Measurements from ENCODE around the gene ROS1. TPM values are rescaled to one million over a fixed set of nuclear protein-coding genes. Genes with fewer than 3 reads are reported as not detected.
"Not testable (repeated sequence)": the region's sequence is repeated elsewhere in the genome, so short reads cannot be mapped to it uniquely, and the experiment has no call there.

ROS1 gene
- total and polyA plus RNA-seq, 4 experiments from 2014 or later: not detected

DNA sequence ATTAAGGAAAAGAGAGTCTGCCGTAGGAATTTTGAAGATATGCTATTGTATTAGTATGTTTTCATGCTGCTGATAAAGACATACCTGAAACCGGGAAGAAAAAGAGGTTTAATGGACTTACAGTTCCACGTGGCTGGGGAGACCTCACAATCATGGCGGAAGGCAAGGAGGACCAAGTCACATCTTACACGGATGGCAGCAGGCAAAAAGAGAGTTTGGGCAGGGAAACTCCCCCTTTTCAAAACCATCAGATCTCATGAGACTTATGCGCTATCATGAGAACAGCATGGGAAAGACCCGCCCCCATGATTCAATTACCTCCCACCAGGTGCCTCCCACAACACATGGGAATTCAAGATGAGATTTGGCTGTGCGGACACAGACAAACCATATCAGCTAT, 16.6 kb upstream of the ROS1 start:
- H3K27me3 Mint-ChIP-seq: peaks cover 20 to 21% of the 10 kb centered on the region in 2 donors
- POLR2A ChIA-PET (ENCODE audit: partially characterized antibody); H3K36me3 Mint-ChIP-seq; intact Hi-C loops (cut with micrococcal nuclease); H3K4me3 Mint-ChIP-seq; H3K4me1 Mint-ChIP-seq; CTCF ChIA-PET (ENCODE audit: partially characterized antibody); H3K9me3 ChIP-seq (ENCODE audit: control insufficient read depth in 1 of 2, low read length in 2 of 2); DNase-seq; H3K27me3 ChIP-seq (ENCODE audit: insufficient read depth, low read length); H3K4me3 ChIP-seq (ENCODE audit: low read length in 2 of 2); H3K9me3 Mint-ChIP-seq; H3K36me3 ChIP-seq (ENCODE audit: insufficient read depth, low read length); H3K27ac ChIP-seq (ENCODE audit: low read depth, low read length); H3K4me1 ChIP-seq (ENCODE audit: insufficient read depth, low read length); H3K27ac Mint-ChIP-seq: not testable (repeated sequence)

- H3K27ac ChIP-seq (ENCODE audit: low read depth, low read length): no peak overlapping the region
- DNase-seq: no peak
- H3K9me3 ChIP-seq (ENCODE audit: control insufficient read depth in 1 of 2, low read length in 2 of 2): no peaks in the 10 kb centered on the region
- H3K36me3 ChIP-seq (ENCODE audit: insufficient read depth, low read length): no peaks in the 10 kb centered on the region
- Mint-ChIP-seq H3K4me1 (no peaks in the 10 kb centered on the region), H3K27me3 (peaks cover 20 to 24% of the 10 kb centered on the region in 2 donors), H3K36me3 (no peaks in the 10 kb centered on the region), H3K9me3 (no peaks in the 10 kb centered on the region), H3K4me3 (no peak overlapping the region), H3K27ac (no peak overlapping the region)
- POLR2A ChIA-PET (ENCODE audit: partially characterized antibody): no interaction called here
- no peaks in the 10 kb centered on the region for H3K4me1 ChIP-seq (ENCODE audit: insufficient read depth, low read length)
- intact Hi-C loops (cut with micrococcal nuclease): no loop called here
- CTCF ChIA-PET (ENCODE audit: partially characterized antibody): no interaction called here
- no peaks in the 10 kb centered on the region for H3K27me3 ChIP-seq (ENCODE audit: insufficient read depth, low read length)
- H3K4me3 ChIP-seq (ENCODE audit: low read length in 2 of 2): no peak overlapping the region
Observed at GRCh38 chr6:117441824-117442264, 16.1 kb upstream of the ROS1 start.

GRCh38 chr6:117440706-117441525, 15.2 kb upstream of the ROS1 start:
- Mint-ChIP-seq H3K4me1 (no peaks in the 10 kb centered on the region), H3K27ac (peak overlapping the region in 1 of 7 donors; percentile 44), H3K36me3 (no peaks in the 10 kb centered on the region), H3K9me3 (no peaks in the 10 kb centered on the region), H3K27me3 (peaks cover 18 to 24% of the 10 kb centered on the region in 2 donors), H3K4me3 (no peak overlapping the region)
- Histone ChIP-seq H3K27ac (ENCODE audit: low read depth, low read length) (no peak overlapping the region), H3K27me3 (ENCODE audit: insufficient read depth, low read length) (no peaks in the 10 kb centered on the region), H3K36me3 (ENCODE audit: insufficient read depth, low read length) (no peaks in the 10 kb centered on the region), H3K9me3 (ENCODE audit: control insufficient read depth in 1 of 2, low read length in 2 of 2) (no peaks in the 10 kb centered on the region), H3K4me1 (ENCODE audit: insufficient read depth, low read length) (no peaks in the 10 kb centered on the region), H3K4me3 (ENCODE audit: low read length in 2 of 2) (no peak overlapping the region)
- DNase-seq: no peak
- intact Hi-C loops (cut with micrococcal nuclease): no loop called here
- CTCF ChIA-PET (ENCODE audit: partially characterized antibody): interaction anchor here (1.1 kb wide), 1 partner anchor 9 kb away, joined by 4 read pairs; no protein-coding TSS in a partner anchor
- POLR2A ChIA-PET (ENCODE audit: partially characterized antibody): no interaction called here

- H3K4me3 ChIP-seq (ENCODE audit: low read length in 2 of 2): no peak overlapping the region
- Mint-ChIP-seq H3K27me3 (peaks cover 15 to 18% of the 10 kb centered on the region in 2 donors), H3K27ac (no peak overlapping the region), H3K4me3 (no peak overlapping the region), H3K36me3 (no peaks in the 10 kb centered on the region), H3K4me1 (peaks cover 0 to under 1% (median 0%) of the 10 kb centered on the region in 4 donors), H3K9me3 (no peaks in the 10 kb centered on the region)
- H3K27me3 ChIP-seq (ENCODE audit: insufficient read depth, low read length): no peaks in the 10 kb centered on the region
- H3K9me3 ChIP-seq (ENCODE audit: control insufficient read depth in 1 of 2, low read length in 2 of 2): no peaks in the 10 kb centered on the region
- ChIA-PET CTCF (ENCODE audit: partially characterized antibody) (no interaction called here), POLR2A (ENCODE audit: partially characterized antibody) (no interaction called here)
- intact Hi-C loops (cut with micrococcal nuclease): no loop called here
- H3K4me1 ChIP-seq (ENCODE audit: insufficient read depth, low read length): no peaks in the 10 kb centered on the region
- no peak overlapping the region for H3K27ac ChIP-seq (ENCODE audit: low read depth, low read length)
- H3K36me3 ChIP-seq (ENCODE audit: insufficient read depth, low read length): no peaks in the 10 kb centered on the region
- no peak for DNase-seq
Observed at GRCh38 chr6:117432273-117432672, 6.5 kb upstream of the ROS1 start.

GRCh38 chr6:117423754-117424153, 2.0 kb downstream of the ROS1 start:
- no peaks in the 10 kb centered on the region for H3K36me3 ChIP-seq (ENCODE audit: insufficient read depth, low read length)
- Mint-ChIP-seq H3K9me3 (peaks cover 0 to 1% (median 0%) of the 10 kb centered on the region in 8 donors), H3K27ac (no peak overlapping the region), H3K36me3 (no peaks in the 10 kb centered on the region), H3K27me3 (peaks cover 9 to 15% of the 10 kb centered on the region in 2 donors), H3K4me3 (no peak overlapping the region), H3K4me1 (peaks cover 0 to 3% (median 0%) of the 10 kb centered on the region in 4 donors)
- intact Hi-C loops (cut with micrococcal nuclease): no loop called here
- H3K9me3 ChIP-seq (ENCODE audit: control insufficient read depth in 1 of 2, low read length in 2 of 2): no peaks in the 10 kb centered on the region
- H3K27me3 ChIP-seq (ENCODE audit: insufficient read depth, low read length): no peaks in the 10 kb centered on the region
- ChIA-PET POLR2A (ENCODE audit: partially characterized antibody) (no interaction called here), CTCF (ENCODE audit: partially characterized antibody) (no interaction called here)
- no peaks in the 10 kb centered on the region for H3K4me1 ChIP-seq (ENCODE audit: insufficient read depth, low read length)
- no peak for DNase-seq
- H3K27ac ChIP-seq (ENCODE audit: low read depth, low read length): no peak overlapping the region
- H3K4me3 ChIP-seq (ENCODE audit: low read length in 2 of 2): no peak overlapping the region

DNA sequence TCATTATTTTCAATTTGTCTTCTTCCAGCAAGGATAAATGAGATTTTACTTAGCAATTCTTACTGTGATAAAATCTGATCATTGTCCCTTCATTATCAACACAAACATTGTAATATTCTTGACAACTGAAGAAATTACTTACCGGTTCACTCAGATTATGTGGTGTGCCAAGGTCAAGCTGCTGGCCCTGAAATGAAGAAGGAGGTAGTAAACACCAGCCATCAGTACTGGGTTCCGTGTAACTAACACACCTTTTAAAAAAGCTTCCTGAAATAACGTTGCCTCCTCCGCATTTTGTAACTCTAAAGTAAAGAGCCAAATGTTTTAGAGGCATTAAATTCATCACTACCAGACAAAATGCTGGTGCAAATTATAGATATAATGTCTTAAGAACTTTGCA, 7.4 kb downstream of the ROS1 start:
- intact Hi-C loops (cut with micrococcal nuclease): no loop called here
- no peaks in the 10 kb centered on the region for H3K9me3 Mint-ChIP-seq

DNA sequence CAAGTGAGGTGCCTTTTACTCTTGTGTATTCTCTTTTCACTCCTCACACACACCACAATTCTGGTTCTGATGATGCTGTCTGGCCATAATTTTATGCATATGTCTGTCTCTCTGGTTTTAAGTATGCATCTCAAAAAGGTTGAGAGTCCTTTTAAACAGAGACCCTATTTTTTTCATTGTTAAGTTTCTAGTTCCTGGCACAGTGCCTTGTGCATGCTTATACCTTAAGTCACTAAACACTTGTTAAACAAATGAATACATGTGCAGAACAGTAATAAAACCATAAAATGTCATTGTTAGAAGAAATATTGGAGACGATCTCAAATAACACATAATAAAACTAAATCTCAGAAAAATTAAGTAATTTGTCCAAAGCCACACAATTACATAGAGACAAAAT, 7.9 kb downstream of the ROS1 start:
- H3K27me3 ChIP-seq (ENCODE audit: insufficient read depth, low read length): no peaks in the 10 kb centered on the region
- Mint-ChIP-seq H3K4me3 (no peak overlapping the region), H3K27ac (no peak overlapping the region), H3K36me3 (no peaks in the 10 kb centered on the region), H3K9me3 (no peaks in the 10 kb centered on the region), H3K4me1 (no peaks in the 10 kb centered on the region), H3K27me3 (peaks cover 3 to 4% of the 10 kb centered on the region in 2 donors)
- no peaks in the 10 kb centered on the region for H3K9me3 ChIP-seq (ENCODE audit: control insufficient read depth in 1 of 2, low read length in 2 of 2)
- ChIA-PET CTCF (ENCODE audit: partially characterized antibody) (no interaction called here), POLR2A (ENCODE audit: partially characterized antibody) (no interaction called here)
- no peak overlapping the region for H3K4me3 ChIP-seq (ENCODE audit: low read length in 2 of 2)
- DNase-seq: no peak
- intact Hi-C loops (cut with micrococcal nuclease): no loop called here
- no peak overlapping the region for H3K27ac ChIP-seq (ENCODE audit: low read depth, low read length)
- no peaks in the 10 kb centered on the region for H3K36me3 ChIP-seq (ENCODE audit: insufficient read depth, low read length)
- H3K4me1 ChIP-seq (ENCODE audit: insufficient read depth, low read length): no peaks in the 10 kb centered on the region

More for the DNA sequence above, 7.4 kb downstream of the ROS1 start:
- no peaks in the 10 kb centered on the region for H3K9me3 ChIP-seq (ENCODE audit: control insufficient read depth in 1 of 2, low read length in 2 of 2)
- no peaks in the 10 kb centered on the region for H3K4me1 ChIP-seq (ENCODE audit: insufficient read depth, low read length)
- H3K4me3 Mint-ChIP-seq: no peak overlapping the region
- H3K4me3 ChIP-seq (ENCODE audit: low read length in 2 of 2): no peak overlapping the region
- H3K27me3 Mint-ChIP-seq: peaks cover 5 to 6% of the 10 kb centered on the region in 2 donors
- H3K27ac Mint-ChIP-seq: no peak overlapping the region
- DNase-seq: no peak
- H3K36me3 Mint-ChIP-seq: no peaks in the 10 kb centered on the region
- ChIA-PET CTCF (ENCODE audit: partially characterized antibody) (no interaction called here), POLR2A (ENCODE audit: partially characterized antibody) (no interaction called here)
- H3K36me3 ChIP-seq (ENCODE audit: insufficient read depth, low read length): no peaks in the 10 kb centered on the region
- no peak overlapping the region for H3K27ac ChIP-seq (ENCODE audit: low read depth, low read length)
- no peaks in the 10 kb centered on the region for H3K4me1 Mint-ChIP-seq
- no peaks in the 10 kb centered on the region for H3K27me3 ChIP-seq (ENCODE audit: insufficient read depth, low read length)
